GM19397 (cell line): ENCODE data around the gene IL18.
"Not testable (repeated sequence)": the region's sequence is repeated elsewhere in the genome, so short reads cannot be mapped to it uniquely, and the experiment has no call there.

ENCODE experiments used
- ATAC-seq: cut with Tn5 transposase; IDR thresholded peaks from one replicate; pipeline ENCODE4 v1.9.1; 2021; ENCODE audit warnings: mild to moderate bottlenecking, moderate library complexity; ENCODE audit not compliant: unreplicated experiment

The IL18 gene

DNA sequence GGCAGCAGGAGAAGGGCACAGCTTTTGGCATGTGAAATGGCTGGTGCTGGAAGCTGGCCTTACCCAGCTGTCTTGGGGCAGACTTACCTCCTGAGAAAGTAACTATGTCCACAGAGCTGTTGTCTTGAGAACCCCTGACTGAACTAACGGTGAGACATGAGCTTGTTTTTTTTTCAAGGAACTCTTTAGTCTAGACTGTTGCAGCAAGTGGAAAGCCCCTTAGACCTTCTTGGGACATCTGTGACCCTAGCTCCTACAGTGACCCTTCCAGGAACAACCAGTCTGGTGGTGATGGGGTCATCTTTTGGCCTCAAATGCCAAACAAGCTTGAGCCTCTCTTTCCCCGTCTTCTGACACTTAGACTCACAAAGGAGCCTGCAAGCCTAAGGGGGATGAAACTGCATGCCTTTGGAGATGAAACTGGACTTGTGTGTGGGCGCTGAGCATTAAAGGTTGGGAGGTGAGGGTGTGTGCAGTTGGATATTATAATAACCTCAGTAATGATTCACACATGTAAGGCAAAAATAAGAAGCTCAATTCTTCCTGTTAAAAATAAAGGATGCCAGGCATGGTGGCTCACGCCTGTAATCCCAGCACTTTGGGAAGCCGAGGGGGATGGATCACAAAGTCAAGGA, 41.8 kb downstream of the IL18 start:
- no peak for ATAC-seq

- no peak for ATAC-seq
Measured at GRCh38 chr11:112118176-112118575, 45.7 kb downstream of the IL18 start.

DNA sequence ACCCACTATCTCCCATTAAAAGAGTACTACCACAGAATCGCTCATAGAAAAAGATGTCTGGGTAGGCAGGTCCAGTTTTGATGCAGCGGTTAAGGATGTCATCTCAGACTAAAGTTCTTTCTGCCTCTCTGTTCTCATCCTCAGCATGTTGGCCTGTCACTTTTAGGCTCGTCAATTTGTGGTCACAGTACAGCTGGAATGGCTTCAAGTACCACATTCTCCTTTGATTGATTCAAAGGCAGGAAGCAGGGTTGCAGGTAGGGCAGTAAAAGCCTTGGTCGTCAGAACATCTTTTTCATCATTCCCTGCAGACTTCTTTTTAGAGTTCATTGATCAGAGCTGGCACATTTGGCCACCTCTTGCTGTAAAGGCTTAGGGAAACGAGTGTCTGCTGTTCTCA, 48.5 kb downstream of the IL18 start:
- no peak for ATAC-seq

GRCh38 chr11:112114460-112114859, 49.4 kb downstream of the IL18 start:
- no peak for ATAC-seq

DNA sequence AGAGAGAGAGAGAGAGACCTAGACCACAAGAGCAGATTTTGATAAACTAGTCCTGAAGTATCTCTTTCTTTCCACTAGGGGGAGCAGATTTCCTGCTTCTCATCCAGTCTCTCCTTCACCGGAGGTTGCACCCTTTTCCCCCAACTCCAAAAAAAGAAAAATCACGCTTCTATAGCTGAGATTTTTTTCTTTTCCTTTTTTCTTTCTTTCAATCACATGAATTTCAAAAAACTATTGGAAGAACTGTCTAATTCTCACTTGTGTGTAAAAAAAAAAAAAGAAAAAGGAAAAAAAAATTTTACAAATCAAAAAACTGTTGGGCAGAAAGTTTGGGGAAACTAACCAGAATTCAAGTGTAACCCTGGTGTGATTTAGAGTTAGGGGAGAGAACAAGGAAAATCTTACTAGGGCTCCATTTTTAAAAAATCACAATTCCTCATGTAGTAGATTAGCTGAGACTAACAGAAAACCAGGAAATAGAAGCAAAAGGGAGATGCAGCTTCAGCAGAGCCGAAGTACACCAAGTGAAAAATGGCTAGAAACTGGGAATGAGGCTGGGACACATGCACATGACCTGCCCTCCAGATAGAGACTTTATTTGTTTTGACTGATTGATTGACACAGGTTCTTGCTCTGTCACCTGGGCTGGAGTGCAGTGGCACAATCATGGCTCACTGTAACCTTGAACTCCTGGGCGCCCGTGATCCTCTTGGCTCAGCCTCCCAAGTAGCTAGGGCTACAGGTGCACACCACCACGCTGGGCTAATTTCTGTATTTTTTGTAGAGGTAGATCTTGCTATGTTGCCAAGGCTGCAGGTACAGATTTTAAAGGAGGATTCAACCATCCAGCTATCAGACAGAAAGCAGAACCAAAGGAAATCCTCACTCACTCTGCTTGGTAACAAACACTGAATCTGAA, 50.1 kb downstream of the IL18 start:
- ATAC-seq: no peak

DNA sequence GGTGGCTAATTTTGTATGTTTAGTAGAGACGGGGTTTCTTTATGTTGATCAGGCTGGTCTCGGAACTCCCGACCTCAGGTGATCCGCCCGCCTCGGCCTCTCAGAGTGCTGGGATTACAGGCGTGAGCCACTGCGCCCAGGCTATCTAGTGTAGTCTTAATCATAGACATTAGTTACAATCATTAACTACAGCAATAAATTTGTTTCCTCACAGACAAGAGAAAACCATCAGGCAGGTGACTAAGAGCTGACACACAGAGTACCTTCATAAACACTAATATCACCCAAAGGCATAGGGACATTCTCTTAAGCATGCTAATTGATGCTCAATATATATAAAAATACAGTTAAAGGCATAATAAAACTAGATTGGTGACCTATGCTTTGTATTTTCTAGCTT, 57.8 kb downstream of the IL18 start:
- ATAC-seq: no peak

DNA sequence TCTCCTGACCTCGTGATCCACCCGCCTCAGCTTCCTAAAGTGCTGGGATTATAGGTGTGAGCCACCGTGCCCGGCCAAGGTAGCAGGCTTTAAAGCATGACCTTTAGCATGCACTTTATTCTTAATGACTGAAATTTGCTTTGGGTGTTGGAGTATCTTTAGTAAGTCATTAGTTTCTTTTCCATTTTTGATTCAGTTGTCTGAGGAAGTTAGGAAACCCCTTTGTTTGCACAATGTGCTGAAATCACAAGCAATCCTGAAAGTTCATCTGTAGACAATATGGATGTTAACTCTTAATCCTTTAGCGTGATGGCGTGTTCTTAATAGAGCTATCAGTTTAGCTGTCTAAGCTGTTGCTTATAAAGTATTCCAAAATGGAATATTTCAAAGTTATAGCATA, 60.4 kb downstream of the IL18 start:
- ATAC-seq: no peak

DNA sequence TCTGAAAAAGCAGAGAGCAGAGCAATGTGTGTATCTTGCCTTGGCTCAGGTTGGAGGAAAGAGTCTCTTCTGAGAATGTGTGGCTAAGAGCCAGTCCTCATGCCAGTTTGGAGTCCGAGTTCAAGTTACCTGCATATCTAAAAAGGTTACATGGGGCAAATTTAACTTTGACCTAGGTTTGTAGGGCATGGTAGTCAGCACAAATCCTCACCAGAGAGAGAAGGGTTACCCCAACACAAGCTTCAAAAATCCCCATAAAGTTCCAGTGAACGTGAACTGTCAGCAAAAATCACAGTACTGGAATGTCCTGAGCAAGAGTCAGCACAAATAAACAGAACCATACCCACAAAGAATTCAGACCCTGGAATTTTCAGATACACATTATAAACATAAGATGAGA, 63.4 kb downstream of the IL18 start:
- no peak for ATAC-seq

- ATAC-seq: no peak
Measured at GRCh38 chr11:112097734-112098528, 66.0 kb downstream of the IL18 start.

DNA sequence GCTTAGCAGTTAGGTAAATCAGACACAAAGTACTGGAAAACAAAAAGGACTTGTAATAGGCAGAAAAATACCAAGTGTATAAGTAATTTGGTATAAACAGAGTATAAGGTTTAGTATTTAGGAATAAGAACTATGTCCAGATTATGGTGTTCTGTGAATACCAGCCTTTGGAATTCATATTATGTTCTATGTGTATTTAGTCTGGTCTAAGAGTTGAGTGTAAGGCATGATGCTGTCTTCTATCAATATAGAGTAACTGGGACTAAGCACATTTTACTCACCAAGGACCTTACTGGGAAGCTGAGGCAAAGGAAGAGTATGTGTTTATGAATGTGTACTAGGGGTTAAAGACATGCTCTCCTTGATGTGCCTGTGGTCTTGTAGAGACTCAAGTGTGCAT, 67.7 kb downstream of the IL18 start:
- no peak for ATAC-seq

DNA sequence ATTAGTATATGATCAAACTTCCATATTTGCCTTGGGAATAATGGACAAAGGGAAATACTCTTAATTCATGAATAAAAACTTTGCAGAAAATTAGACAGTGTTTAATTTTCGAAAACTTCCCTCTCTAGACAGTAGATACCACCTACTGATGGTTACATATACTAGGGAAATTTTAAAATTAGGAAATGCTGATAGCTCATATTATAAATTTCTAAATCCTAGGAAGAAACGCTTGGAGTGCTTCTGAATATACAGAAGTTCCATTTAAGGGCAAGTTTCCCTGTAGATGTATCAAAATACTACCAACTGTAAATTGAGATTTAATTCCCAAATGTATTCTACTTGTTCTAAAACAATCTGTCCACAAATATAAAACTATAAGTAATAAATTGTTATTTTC, 68.6 kb downstream of the IL18 start:
- not testable (repeated sequence) for ATAC-seq
